HEK293T (cell line): Measurements from ENCODE around the gene ADGRB3.

Source experiments
- FOXA1 ChIP-seq: fragments of 450-650 bp; IDR thresholded peaks from 2 replicates; pipeline ENCODE4 v1.6.1; 2016; ENCODE audit warnings: mild to moderate bottlenecking
- FOXK2 ChIP-seq: fragments of 450-650 bp; IDR thresholded peaks from 2 replicates; pipeline ENCODE4 v1.6.1; 2016; ENCODE audit warnings: mild to moderate bottlenecking
- HDGF ChIP-seq: fragments of 450-650 bp; IDR thresholded peaks from 2 replicates; pipeline ENCODE4 v1.6.1; 2017; ENCODE audit warnings: antibody characterized with exemption, borderline replicate concordance

DNA sequence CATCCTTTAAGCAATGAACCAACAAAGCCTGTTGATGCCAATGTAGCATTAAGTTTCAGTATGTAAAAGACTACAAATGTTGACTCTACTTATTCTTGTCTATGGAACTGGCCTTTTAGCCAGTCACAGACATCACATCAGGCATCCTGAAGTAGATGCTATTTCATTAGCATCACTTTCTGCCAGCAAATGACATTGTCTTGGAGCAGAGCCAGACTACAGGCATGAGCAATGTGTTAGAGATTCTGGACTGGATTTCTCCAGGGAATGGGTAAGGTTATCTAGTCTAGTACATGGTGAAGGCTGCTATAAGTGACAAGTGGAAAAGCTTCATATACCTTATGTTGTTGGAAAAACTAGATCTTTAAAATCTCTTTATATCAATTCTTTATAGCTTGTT is 142.9 kb downstream of the ADGRB3 start:
- TF ChIP-seq FOXA1 (no peak), HDGF (no peak), FOXK2 (no peak)
